Measurements from ENCODE around the gene FOXP2.
"Not testable (repeated sequence)": the region's sequence is repeated elsewhere in the genome, so short reads cannot be mapped to it uniquely, and the experiment has no call there.

The FOXP2 gene

GRCh38 chr7:114472896-114473512 is 58.4 kb downstream of the FOXP2 start:
- TF ChIP-seq CTCF (IDR thresholded peaks at IDR 0.05), result no peak
- DNase-seq (ENCODE audit: low spot score), result no peak
- Histone ChIP-seq H3K4me3 (no peak overlapping the region), H3K27ac (no peak overlapping the region)

GRCh38 chr7:114478384-114478783 is 63.8 kb downstream of the FOXP2 start:
- no peak for DNase-seq (ENCODE audit: low spot score)
- Histone ChIP-seq H3K4me3 (no peak overlapping the region), H3K27ac (no peak overlapping the region)
- no peak for TF ChIP-seq CTCF (IDR thresholded peaks at IDR 0.05)

- TF ChIP-seq CTCF (IDR thresholded peaks at IDR 0.05), result no peak
- DNase-seq (ENCODE audit: low spot score), result no peak
These were observed 67.4 kb downstream of the FOXP2 start for GRCh38 chr7:114481999-114482398.

GRCh38 chr7:114484226-114484625 is 69.6 kb downstream of the FOXP2 start:
- Histone ChIP-seq H3K27ac (no peak overlapping the region), H3K4me3 (no peak overlapping the region)
- no peak for TF ChIP-seq CTCF (IDR thresholded peaks at IDR 0.05)
- DNase-seq (ENCODE audit: low spot score), result no peak

More at GRCh38 chr7:114481999-114482398, 67.4 kb downstream of the FOXP2 start:
- Histone ChIP-seq H3K27ac (no peak overlapping the region), H3K4me3 (no peak overlapping the region)

- no peak for TF ChIP-seq CTCF (IDR thresholded peaks at IDR 0.05)
- Histone ChIP-seq H3K4me3 (no peak overlapping the region), H3K27ac (no peak overlapping the region)
- no peak for DNase-seq (ENCODE audit: low spot score)
These were observed 72.6 kb downstream of the FOXP2 start for GRCh38 chr7:114487174-114487573.

GRCh38 chr7:114488696-114489095 is 74.1 kb downstream of the FOXP2 start:
- no peak overlapping the region for H3K27ac ChIP-seq
- DNase-seq (ENCODE audit: low spot score), result no peak
- TF ChIP-seq CTCF (IDR thresholded peaks at IDR 0.05), result no peak
- no peak overlapping the region for H3K4me3 ChIP-seq

GRCh38 chr7:114497491-114497890 is 82.9 kb downstream of the FOXP2 start:
- H3K4me3 ChIP-seq; H3K27ac ChIP-seq; DNase-seq (ENCODE audit: low spot score): not testable (repeated sequence)
